HEK293 (cell line): ENCODE results near the gene GMPR2.

Experiments used
- BCL6B ChIP-seq: fragments of 450-650 bp; formaldehyde crosslinking; IDR thresholded peaks from 2 replicates; pipeline ENCODE4 v1.5.1; 2017; ENCODE audit warnings: missing biosample characterization, missing genetic modification characterization
- HOXC10 ChIP-seq: sonication (generic); formaldehyde crosslinking; IDR thresholded peaks from 2 replicates; pipeline ENCODE4 v1.8.1; 2023; ENCODE audit warnings: mild to moderate bottlenecking, missing genetic modification reagents
- KLF8 ChIP-seq: fragments of 450-650 bp; formaldehyde crosslinking; IDR thresholded peaks from 2 replicates; pipeline ENCODE4 v1.5.1; 2016; ENCODE audit warnings: missing biosample characterization, missing genetic modification characterization
- OSR2 ChIP-seq: fragments of 450-650 bp; formaldehyde crosslinking; IDR thresholded peaks from 2 replicates; pipeline ENCODE4 v1.5.1; 2016; ENCODE audit warnings: missing biosample characterization, missing genetic modification characterization
- PATZ1 ChIP-seq: fragments of 450-650 bp; formaldehyde crosslinking; IDR thresholded peaks from 2 replicates; pipeline ENCODE4 v1.5.1; 2016; ENCODE audit warnings: missing biosample characterization, missing genetic modification characterization
- RBAK ChIP-seq: fragments of 450-650 bp; formaldehyde crosslinking; IDR thresholded peaks from 2 replicates; pipeline ENCODE4 v1.5.1; 2016; ENCODE audit warnings: missing biosample characterization, missing genetic modification characterization
- ZBTB10 ChIP-seq: fragments of 450-650 bp; formaldehyde crosslinking; IDR thresholded peaks from 2 replicates; pipeline ENCODE4 v1.5.1; 2016; ENCODE audit warnings: missing biosample characterization, missing genetic modification characterization
- ZBTB20 ChIP-seq: fragments of 450-650 bp; formaldehyde crosslinking; IDR thresholded peaks from 2 replicates; pipeline ENCODE4 v1.5.1; 2016; ENCODE audit warnings: missing biosample characterization, missing genetic modification characterization
- ZBTB6 ChIP-seq: fragments of 450-650 bp; formaldehyde crosslinking; IDR thresholded peaks from 2 replicates; pipeline ENCODE4 v1.5.1; 2017; ENCODE audit warnings: missing biosample characterization, missing genetic modification characterization
- ZFP3 ChIP-seq: fragments of 450-650 bp; formaldehyde crosslinking; IDR thresholded peaks from 2 replicates; pipeline ENCODE4 v1.5.1; 2016; ENCODE audit warnings: low read depth, missing biosample characterization, missing genetic modification characterization
- ZNF114 ChIP-seq: fragments of 450-650 bp; formaldehyde crosslinking; IDR thresholded peaks from 2 replicates; pipeline ENCODE4 v1.5.0; 2017; ENCODE audit warnings: missing biosample characterization, missing genetic modification characterization
- ZNF19 ChIP-seq: fragments of 450-650 bp; formaldehyde crosslinking; IDR thresholded peaks from 2 replicates; pipeline ENCODE4; 2016; ENCODE audit warnings: missing biosample characterization, missing genetic modification characterization, low read depth
- ZNF214 ChIP-seq: fragments of 450-650 bp; formaldehyde crosslinking; IDR thresholded peaks from 2 replicates; pipeline ENCODE4 v1.5.1; 2017; ENCODE audit warnings: missing biosample characterization, mild to moderate bottlenecking, missing genetic modification characterization, borderline replicate concordance
- ZNF221 ChIP-seq: fragments of 450-650 bp; formaldehyde crosslinking; IDR thresholded peaks from 2 replicates; pipeline ENCODE4 v1.5.1; 2017; ENCODE audit warnings: missing biosample characterization, missing genetic modification characterization, borderline replicate concordance
- ZNF24 ChIP-seq: fragments of 450-650 bp; formaldehyde crosslinking; IDR thresholded peaks from 2 replicates; pipeline ENCODE4 v1.5.1; 2016; ENCODE audit warnings: missing biosample characterization, missing genetic modification characterization
- ZNF302 ChIP-seq: fragments of 450-650 bp; formaldehyde crosslinking; IDR thresholded peaks from 2 replicates; pipeline ENCODE4 v1.5.1; 2016; ENCODE audit warnings: missing biosample characterization, missing genetic modification characterization, low read depth
- ZNF335 ChIP-seq: fragments of 450-650 bp; formaldehyde crosslinking; conservative IDR thresholded peaks from 2 replicates; pipeline ENCODE4 v1.5.1; 2016; ENCODE audit warnings: missing biosample characterization, missing genetic modification characterization
- ZNF391 ChIP-seq: fragments of 450-650 bp; formaldehyde crosslinking; IDR thresholded peaks from 2 replicates; pipeline ENCODE4 v1.5.1; 2016; ENCODE audit warnings: low read depth, missing biosample characterization, missing genetic modification characterization, borderline replicate concordance
- ZNF473 ChIP-seq: fragments of 450-650 bp; formaldehyde crosslinking; IDR thresholded peaks from 2 replicates; pipeline ENCODE4 v1.5.1; 2017; ENCODE audit warnings: missing biosample characterization, missing genetic modification characterization
- ZNF560 ChIP-seq: fragments of 450-650 bp; formaldehyde crosslinking; IDR thresholded peaks from 2 replicates; pipeline ENCODE4 v1.5.1; 2017; ENCODE audit warnings: missing biosample characterization, missing genetic modification characterization, borderline replicate concordance
- ZNF561 ChIP-seq: fragments of 450-650 bp; IDR thresholded peaks from 2 replicates; pipeline ENCODE4 v1.5.1; 2018; ENCODE audit warnings: missing biosample characterization, missing genetic modification characterization, borderline replicate concordance
- ZNF621 ChIP-seq: fragments of 450-650 bp; formaldehyde crosslinking; IDR thresholded peaks from 2 replicates; pipeline ENCODE4 v1.5.1; 2017; ENCODE audit warnings: missing biosample characterization, missing genetic modification characterization
- ZNF623 ChIP-seq: fragments of 450-650 bp; formaldehyde crosslinking; IDR thresholded peaks from 2 replicates; pipeline ENCODE4 v1.5.1; 2016; ENCODE audit warnings: missing biosample characterization, missing genetic modification characterization
- ZNF629 ChIP-seq: fragments of 450-650 bp; formaldehyde crosslinking; IDR thresholded peaks from 2 replicates; pipeline ENCODE4 v1.5.1; 2017; ENCODE audit warnings: missing biosample characterization, missing genetic modification characterization
- ZNF654 ChIP-seq: fragments of 450-650 bp; formaldehyde crosslinking; IDR thresholded peaks from 2 replicates; pipeline ENCODE4 v1.5.1; 2016; ENCODE audit warnings: low read depth, missing biosample characterization, missing genetic modification characterization
- ZNF660 ChIP-seq: fragments of 450-650 bp; IDR thresholded peaks from 2 replicates; pipeline ENCODE4 v1.5.1; 2018; ENCODE audit warnings: missing biosample characterization, mild to moderate bottlenecking, missing genetic modification characterization
- ZNF692 ChIP-seq: fragments of 450-650 bp; formaldehyde crosslinking; IDR thresholded peaks from 2 replicates; pipeline ENCODE4 v1.5.1; 2016; ENCODE audit warnings: missing biosample characterization, missing genetic modification characterization
- ZNF830 ChIP-seq: fragments of 450-650 bp; IDR thresholded peaks from 2 replicates; pipeline ENCODE4 v1.5.0; 2018; ENCODE audit warnings: missing biosample characterization, missing genetic modification characterization, low read depth, mild to moderate bottlenecking, moderate library complexity

The GMPR2 gene

GRCh38 chr14:24232645-24233537 is at the start of gene GMPR2 (continued):
- TF ChIP-seq ZNF561 (no peak), HOXC10 (CRISPR knock-in tag) (no peak), RBAK (tag by site-specific recombination) (no peak), PATZ1 (tag by site-specific recombination) (peak; percentile 76; the same call in 1 of the 2 replicates), ZNF830 (no peak), ZNF560 (tag by site-specific recombination) (no peak), ZNF302 (no peak), ZNF19 (tag by site-specific recombination) (no peak), ZBTB10 (tag by site-specific recombination) (peak; percentile 60; the same call in 1 of the 2 replicates), ZFP3 (tag by site-specific recombination) (no peak), ZBTB6 (tag by site-specific recombination) (no peak), OSR2 (tag by site-specific recombination) (no peak), ZNF654 (tag by site-specific recombination) (no peak), ZNF114 (no peak), ZNF335 (peak; percentile 90), ZBTB20 (tag by site-specific recombination) (peak; percentile 71), ZNF221 (no peak), ZNF660 (tag by site-specific recombination) (no peak), ZNF629 (tag by site-specific recombination) (peak; percentile 9), ZNF473 (no peak), ZNF692 (no peak), ZNF621 (tag by site-specific recombination) (no peak), ZNF623 (tag by site-specific recombination) (no peak), BCL6B (tag by site-specific recombination) (no peak), ZNF214 (tag by site-specific recombination) (no peak), ZNF391 (tag by site-specific recombination) (no peak), KLF8 (tag by site-specific recombination) (0 out of 2 replicates have a peak, but pooled peaks have one; percentile 7), ZNF24 (tag by site-specific recombination) (no peak)
